SK-N-SH (cell line): ENCODE data around the gene NIF3L1. TPM values are rescaled to one million over a fixed set of nuclear protein-coding genes. Genes with fewer than 3 reads are reported as not detected.

ENCODE experiments used
- CTCF ChIA-PET: fragments of 300-600, 350-600 bp; formaldehyde crosslinking; extraction: SDS; loops from one replicate; lab custom pipeline; 2021; lab: Yijun Ruan, JAX
- POLR2A ChIA-PET: fragments of 350-600 bp; sonication (Branson Sonifier 250); formaldehyde crosslinking; extraction: SDS; loops from one replicate; lab custom pipeline; 2020; ENCODE audit warnings: antibody characterized with exemption, inconsistent platforms; lab: Yijun Ruan, JAX
- DNase-seq: peaks from one replicate; pipeline ENCODE4 v3.0.0; 2012
- H2AFZ ChIP-seq: fragments of 200-600 bp; sonication (generic); 2 replicates; pipeline ENCODE4 v1.8.1; 2016; ENCODE audit warnings: antibody characterized with exemption, mild to moderate bottlenecking, low read depth
- H3F3A ChIP-seq: fragments of 200-600 bp; sonication (generic); replicated peaks from 2 replicates; pipeline ENCODE3; 2016; ENCODE audit warnings: antibody characterized with exemption, mild to moderate bottlenecking; ENCODE audit not compliant: insufficient read depth
- H3K27ac ChIP-seq, 2 experiments: fragments of 200-500 bp in 1 of 2; fragments of 200-600 bp in 1 of 2; sonication (Bioruptor generic) in 1 of 2; sonication (generic), shearing (Covaris generic) in 1 of 2; 2 replicates each; pipeline versions ENCODE4 v1.5.1 to v1.6.1; 2014 to 2016; ENCODE audit warnings: low read depth in 2 of 2, inconsistent platforms in 1 of 2, low read length in 1 of 2, mild to moderate bottlenecking in 1 of 2, mixed read lengths in 1 of 2
- H3K27me3 ChIP-seq: fragments of 200-600 bp; sonication (generic), shearing (Covaris generic); 2 replicates; pipeline ENCODE4 v1.6.1; 2016; ENCODE audit warnings: mixed run types; ENCODE audit not compliant: insufficient read depth
- H3K36me3 ChIP-seq, 2 experiments: fragments of 200-500 bp in 1 of 2; fragments of 200-600 bp in 1 of 2; sonication (Bioruptor generic) in 1 of 2; sonication (generic) in 1 of 2; replicated peaks in 1 of 2; 2 replicates each; pipeline versions ENCODE3 to v1.5.1; 2014 to 2016; ENCODE audit warnings: low read length in 1 of 2, mild to moderate bottlenecking in 1 of 2; ENCODE audit not compliant: insufficient read depth in 2 of 2, control insufficient read depth in 1 of 2
- H3K4me1 ChIP-seq, 2 experiments: fragments of 200-500 bp in 1 of 2; fragments of 200-600 bp in 1 of 2; sonication (Bioruptor generic) in 1 of 2; sonication (generic), shearing (Covaris generic) in 1 of 2; 2 replicates each; pipeline versions ENCODE4 v1.5.1 to v1.6.1; 2014 to 2016; ENCODE audit warnings: low read depth in 1 of 2, low read length in 1 of 2, mixed run types in 1 of 2; ENCODE audit not compliant: insufficient read depth in 2 of 2, control insufficient read depth in 1 of 2
- H3K4me2 ChIP-seq: fragments of 200-600 bp; sonication (generic), shearing (Covaris generic); 2 replicates; pipeline ENCODE4 v1.6.1; 2017; ENCODE audit warnings: mixed run types
- H3K4me3 ChIP-seq, 2 experiments: fragments of 200-500 bp in 1 of 2; fragments of 200-600 bp in 1 of 2; sonication (Bioruptor generic) in 1 of 2; sonication (generic), shearing (Covaris generic) in 1 of 2; 2 replicates each; pipeline versions ENCODE4 v1.5.1 to v1.8.1; 2014 to 2016; ENCODE audit warnings: low read depth in 2 of 2, inconsistent platforms in 1 of 2, low read length in 1 of 2, mild to moderate bottlenecking in 1 of 2, mixed read lengths in 1 of 2, moderate library complexity in 1 of 2
- H3K79me2 ChIP-seq: fragments of 200-600 bp; sonication (generic); 2 replicates; pipeline ENCODE4 v1.8.1; 2017; ENCODE audit warnings: mild to moderate bottlenecking; ENCODE audit not compliant: insufficient read depth
- H3K9ac ChIP-seq: fragments of 200-600 bp; sonication (generic); 2 replicates; pipeline ENCODE4 v1.6.1; 2017; ENCODE audit warnings: mixed run types
- H3K9me2 ChIP-seq: fragments of 200-600 bp; sonication (generic); 2 replicates; pipeline ENCODE4 v1.6.1; 2017; ENCODE audit warnings: mixed run types
- H3K9me3 ChIP-seq: fragments of 200-600 bp; sonication (generic); 2 replicates; pipeline ENCODE4 v1.6.1; 2017; ENCODE audit warnings: mixed run types, mild to moderate bottlenecking, moderate library complexity
- H4K20me1 ChIP-seq: fragments of 200-600 bp; sonication (generic); 2 replicates; pipeline ENCODE4 v1.6.1; 2017; ENCODE audit warnings: mild to moderate bottlenecking, mixed run types; ENCODE audit not compliant: insufficient read depth
- CHD2 ChIP-seq: fragments of 150-350 bp; IDR thresholded peaks from 2 replicates; pipeline ENCODE4 v1.6.1; 2018; ENCODE audit warnings: low read length; ENCODE audit not compliant: partially characterized antibody
- ELF1 ChIP-seq: IDR thresholded peaks from 2 replicates; pipeline ENCODE4 v1.4.0; 2012
- EZH2phosphoT487 ChIP-seq: fragments of 200-600 bp; sonication (generic); IDR thresholded peaks from 2 replicates; pipeline ENCODE4 v1.6.1; 2017; ENCODE audit warnings: low read depth, mixed run types, mild to moderate bottlenecking, antibody characterized with exemption, moderate library complexity, borderline replicate concordance
- FOSL2 ChIP-seq: IDR thresholded peaks from 2 replicates; pipeline ENCODE4 v1.4.0; 2012; ENCODE audit warnings: low read depth, mild to moderate bottlenecking, moderate library complexity, borderline replicate concordance
- FOXJ3 ChIP-seq: sonication (generic); formaldehyde crosslinking; IDR thresholded peaks from 2 replicates; pipeline ENCODE4 v1.5.1; 2020; ENCODE audit warnings: mild to moderate bottlenecking, missing genetic modification reagents
- FOXM1 ChIP-seq: IDR thresholded peaks from 2 replicates; pipeline ENCODE4 v1.4.0; 2012; ENCODE audit warnings: low read depth, mild to moderate bottlenecking
- GABPA ChIP-seq: IDR thresholded peaks from 2 replicates; pipeline ENCODE4 v1.4.0; 2012; ENCODE audit warnings: low read depth, mild to moderate bottlenecking
- GATA2 ChIP-seq: sonication (generic); formaldehyde crosslinking; IDR thresholded peaks from 2 replicates; pipeline ENCODE4 v1.5.0; 2020; ENCODE audit warnings: mild to moderate bottlenecking, missing genetic modification reagents
- IRF3 ChIP-seq: fragments of 150-350 bp; IDR thresholded peaks from 2 replicates; pipeline ENCODE4 v1.6.1; 2016; ENCODE audit warnings: mild to moderate bottlenecking, low read depth, low read length
- JUND ChIP-seq: IDR thresholded peaks from 2 replicates; pipeline ENCODE4 v1.4.0; 2012
- MEF2A ChIP-seq: IDR thresholded peaks from 2 replicates; pipeline ENCODE4 v1.4.0; 2012; ENCODE audit warnings: low read depth, borderline replicate concordance
- MXI1 ChIP-seq: IDR thresholded peaks from 2 replicates; pipeline ENCODE4 v1.6.1; 2012; ENCODE audit warnings: mild to moderate bottlenecking, low read depth, low read length, improper control_type of control experiment
- NFIC ChIP-seq: IDR thresholded peaks from 2 replicates; pipeline ENCODE4 v1.4.0; 2012; ENCODE audit warnings: borderline replicate concordance
- NRF1 ChIP-seq: IDR thresholded peaks from 2 replicates; pipeline ENCODE4 v1.6.1; 2012; ENCODE audit warnings: low read depth, mild to moderate bottlenecking, low read length
- PBX3 ChIP-seq: IDR thresholded peaks from 2 replicates; pipeline ENCODE4; 2012
- RAD21 ChIP-seq: IDR thresholded peaks from 2 replicates; pipeline ENCODE4 v1.6.1; 2012; ENCODE audit warnings: mild to moderate bottlenecking, low read length
- RCOR1 ChIP-seq: fragments of 150-350 bp; IDR thresholded peaks from 2 replicates; pipeline ENCODE4 v1.6.1; 2017; ENCODE audit warnings: antibody characterized with exemption, low read length
- RXRA ChIP-seq: IDR thresholded peaks from 2 replicates; pipeline ENCODE4 v1.4.0; 2012; ENCODE audit warnings: low read depth, mild to moderate bottlenecking, borderline replicate concordance
- SIN3A ChIP-seq: IDR thresholded peaks from 2 replicates; pipeline ENCODE4 v1.6.1; 2012; ENCODE audit warnings: low read depth, mild to moderate bottlenecking, low read length, moderate library complexity, borderline replicate concordance
- TAF1 ChIP-seq: IDR thresholded peaks from 2 replicates; pipeline ENCODE4 v1.6.1; 2012; ENCODE audit warnings: low read depth, mild to moderate bottlenecking, low read length, moderate library complexity, borderline replicate concordance
- TCF12 ChIP-seq: IDR thresholded peaks from 2 replicates; pipeline ENCODE4 v1.4.0; 2012
- TEAD4 ChIP-seq: IDR thresholded peaks from 2 replicates; pipeline ENCODE4 v1.4.0; 2012; ENCODE audit warnings: mild to moderate bottlenecking, borderline replicate concordance; ENCODE audit not compliant: insufficient read depth
- USF1 ChIP-seq: IDR thresholded peaks from 2 replicates; pipeline ENCODE4 v1.4.0; 2012; ENCODE audit warnings: low read depth, borderline replicate concordance
- WGBS: methylation state at CpG from one replicate; pipeline ENCODE4 v1.1.6; 2017; ENCODE audit warnings: low lambda C conversion rate; 5-methylcytosine and 5-hydroxymethylcytosine counted together
- polyA plus RNA-seq, 3 experiments: library from polyadenylated mRNA; depleted of rRNA; stranded (reverse); fragments of >200 nt; gene quantifications; 2 replicates each; pipeline ENCODE4 v1.2.3, GENCODE V29; 2012
- TF ChIP-seq, protein P1 (sequence below): IDR thresholded peaks from 2 replicates; pipeline ENCODE4 v1.4.0; 2012; ENCODE audit warnings: low read depth, borderline replicate concordance

NIF3L1 gene
- polyA plus RNA-seq, 1 of the 3 experiments (the other 2 are of a cell fraction) = 52.4 TPM

DNA sequence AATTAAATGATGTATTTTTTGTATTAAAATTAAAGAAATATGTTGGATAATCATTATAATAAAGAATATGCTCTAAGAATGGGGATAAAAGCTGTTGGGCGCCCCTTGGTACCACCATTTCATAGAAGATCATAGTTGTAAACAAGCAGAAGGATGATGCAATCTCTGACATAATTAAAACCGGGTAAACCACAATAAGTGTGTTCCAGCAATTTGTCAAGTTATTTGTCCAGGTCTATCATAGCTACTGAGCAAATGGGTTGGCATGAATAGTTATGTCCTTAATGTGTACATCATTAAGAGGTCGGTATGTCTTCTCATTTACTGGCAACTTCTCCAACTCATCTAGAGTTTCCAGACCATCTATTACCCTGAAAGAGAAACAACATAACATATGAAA is 18.0 kb upstream of the NIF3L1 start:
- no peaks in the 10 kb centered on the region for H3K27me3 ChIP-seq
- H3K4me2 ChIP-seq = no peak overlapping the region
- CTCF ChIA-PET = no interaction called here
- no peaks in the 10 kb centered on the region for H3K79me2 ChIP-seq
- peaks cover 30% of the 10 kb centered on the region for H3F3A ChIP-seq
- H3K4me3 ChIP-seq = no peak overlapping the region
- no peak for TF ChIP-seq NRF1
- no peak for TF ChIP-seq FOXM1
- no peak for TF ChIP-seq ELF1
- TF ChIP-seq FOXJ3 = no peak
- no peak for TF ChIP-seq MEF2A
- no peak for TF ChIP-seq RCOR1
- no peak for TF ChIP-seq USF1
- no peak for TF ChIP-seq GABPA
- no peak for TF ChIP-seq NFIC
- no peak for TF ChIP-seq GATA2
- TF ChIP-seq FOSL2 = no peak
- no peak for TF ChIP-seq RXRA
- no peak for TF ChIP-seq SIN3A
- no peak for TF ChIP-seq MXI1
- TF ChIP-seq CHD2 = no peak
- no peak overlapping the region for H2AFZ ChIP-seq
- no peak overlapping the region for H3K9ac ChIP-seq
- WGBS = 78% methylated on average over 3 of the region's 3 CpGs
- no peaks in the 10 kb centered on the region for H3K9me3 ChIP-seq
- peaks cover 0 to 5% of the 10 kb centered on the region in 2 experiments; a peak in 1 of 4 replicates for H3K4me1 ChIP-seq
- no peaks in the 10 kb centered on the region for H4K20me1 ChIP-seq
- no peak overlapping the region for H3K27ac ChIP-seq
- POLR2A ChIA-PET = no interaction called here
- no peak for DNase-seq
- peaks cover 14 to 41% of the 10 kb centered on the region in 2 experiments for H3K36me3 ChIP-seq
- H3K9me2 ChIP-seq = no peaks in the 10 kb centered on the region

DNA sequence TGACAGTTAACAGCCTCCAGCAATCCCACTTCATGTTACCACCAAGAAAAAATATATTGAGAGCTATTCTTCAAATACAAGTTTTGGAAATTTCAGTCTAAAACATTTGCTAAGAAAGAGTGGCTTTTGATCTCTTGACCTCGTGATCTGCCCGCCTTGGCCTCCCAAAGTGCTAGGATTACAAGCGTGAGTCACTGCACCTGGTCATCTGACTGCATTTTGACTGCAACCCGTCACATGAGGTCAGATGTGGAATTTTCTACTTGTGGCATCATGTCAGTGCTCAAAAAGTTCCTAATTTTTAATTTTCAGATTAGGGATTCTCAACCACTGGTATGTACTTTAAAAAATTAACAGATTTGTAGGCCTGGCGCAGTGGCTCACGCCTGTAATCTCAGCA is 15.6 kb upstream of the NIF3L1 start:
- H3K4me1 ChIP-seq = no peaks in the 10 kb centered on the region
- no peak for DNase-seq
- POLR2A ChIA-PET = no interaction called here
- CTCF ChIA-PET = no interaction called here
- H3K9me2 ChIP-seq = no peaks in the 10 kb centered on the region
- H3F3A ChIP-seq = peaks cover 18% of the 10 kb centered on the region
- H3K4me3 ChIP-seq = no peak overlapping the region
- no peaks in the 10 kb centered on the region for H3K79me2 ChIP-seq
- H3K9me3 ChIP-seq = no peaks in the 10 kb centered on the region
- no peaks in the 10 kb centered on the region for H3K27me3 ChIP-seq
- H3K4me2 ChIP-seq = no peak overlapping the region
- H3K36me3 ChIP-seq = peaks cover 24 to 55% of the 10 kb centered on the region in 2 experiments
- no peak for TF ChIP-seq RXRA
- TF ChIP-seq CHD2 = no peak
- TF ChIP-seq MXI1 = no peak
- TF ChIP-seq, protein P1, sequence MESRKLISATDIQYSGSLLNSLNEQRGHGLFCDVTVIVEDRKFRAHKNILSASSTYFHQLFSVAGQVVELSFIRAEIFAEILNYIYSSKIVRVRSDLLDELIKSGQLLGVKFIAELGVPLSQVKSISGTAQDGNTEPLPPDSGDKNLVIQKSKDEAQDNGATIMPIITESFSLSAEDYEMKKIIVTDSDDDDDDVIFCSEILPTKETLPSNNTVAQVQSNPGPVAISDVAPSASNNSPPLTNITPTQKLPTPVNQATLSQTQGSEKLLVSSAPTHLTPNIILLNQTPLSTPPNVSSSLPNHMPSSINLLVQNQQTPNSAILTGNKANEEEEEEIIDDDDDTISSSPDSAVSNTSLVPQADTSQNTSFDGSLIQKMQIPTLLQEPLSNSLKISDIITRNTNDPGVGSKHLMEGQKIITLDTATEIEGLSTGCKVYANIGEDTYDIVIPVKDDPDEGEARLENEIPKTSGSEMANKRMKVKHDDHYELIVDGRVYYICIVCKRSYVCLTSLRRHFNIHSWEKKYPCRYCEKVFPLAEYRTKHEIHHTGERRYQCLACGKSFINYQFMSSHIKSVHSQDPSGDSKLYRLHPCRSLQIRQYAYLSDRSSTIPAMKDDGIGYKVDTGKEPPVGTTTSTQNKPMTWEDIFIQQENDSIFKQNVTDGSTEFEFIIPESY = no peak
- TF ChIP-seq FOSL2 = no peak
- no peak for TF ChIP-seq IRF3
- no peak for TF ChIP-seq PBX3
- no peak for TF ChIP-seq EZH2phosphoT487
- TF ChIP-seq RAD21 = no peak
- TF ChIP-seq RCOR1 = no peak
- TF ChIP-seq USF1 = no peak
- no peak for TF ChIP-seq JUND
- TF ChIP-seq TEAD4 = no peak
- TF ChIP-seq GABPA = no peak
- TF ChIP-seq NRF1 = no peak
- no peak for TF ChIP-seq TAF1
- no peak for TF ChIP-seq TCF12
- WGBS = 91% methylated on average over 6 of the region's 6 CpGs
- H4K20me1 ChIP-seq = no peaks in the 10 kb centered on the region
- H3K9ac ChIP-seq = no peak overlapping the region
- H2AFZ ChIP-seq = no peak overlapping the region
- no peak overlapping the region for H3K27ac ChIP-seq
